GM12878 (cell line): Measurements from ENCODE around the gene GALNT18. TPM values are rescaled to one million over a fixed set of nuclear protein-coding genes. Genes with fewer than 3 reads are reported as not detected.

Experiments
- ATAC-seq: fragments of 200-7000 bp; cut with Tn5 transposase; 3 replicates; pipeline ENCODE4 v1.9.1; 2020; ENCODE audit warnings: mild to moderate bottlenecking, moderate library complexity
- BruUV-seq: library from RNA; stranded (reverse); fragments of 400-500 nt; replicated peaks from 2 replicates; lab custom pipeline; 2021; lab: Mats Ljungman, UMichigan
- CTCF ChIA-PET: fragments of 300-600 bp; sonication (Branson Sonifier 250); formaldehyde crosslinking; extraction: SDS; loops from one replicate; lab custom pipeline; 2021; ENCODE audit warnings: inconsistent platforms; lab: Yijun Ruan, JAX
- POLR2A ChIA-PET: fragments of 350-600 bp; formaldehyde crosslinking; extraction: SDS; loops from one replicate; lab custom pipeline; 2021; ENCODE audit warnings: inconsistent platforms; lab: Charles Lee
- RAD21 ChIA-PET: fragments of 300-600 bp; sonication (Branson Sonifier 250); formaldehyde crosslinking; loops from one replicate; lab custom pipeline; 2023; ENCODE audit warnings: antibody characterized with exemption; ENCODE audit not compliant: unreplicated experiment; lab: Charles Lee
- SMC1A ChIA-PET: fragments of 300-600 bp; sonication (Branson Sonifier 250); formaldehyde crosslinking; loops from one replicate; lab custom pipeline; 2023; ENCODE audit not compliant: unreplicated experiment, uncharacterized antibody; lab: Charles Lee
- DNase-seq: peaks from one replicate; pipeline ENCODE4 v3.0.0-alpha.2; 2011; ENCODE audit warnings: low read depth, low spot score
- FAIRE-seq: peaks from 3 replicates; lab custom pipeline; 2011; peaks lifted over from hg19 to GRCh38; lab: Jason Lieb, UNC
- H2AFZ ChIP-seq: 2 replicates; pipeline ENCODE4 v1.6.0; 2011; ENCODE audit warnings: low read depth, low read length, control low read depth; ENCODE audit not compliant: control insufficient read depth
- H3K27ac ChIP-seq: 2 replicates; pipeline ENCODE4 v1.5.1; 2011; ENCODE audit warnings: control low read depth; ENCODE audit not compliant: control insufficient read depth, insufficient read depth
- H3K27me3 ChIP-seq, 2 experiments: replicated peaks in 1 of 2; 2 replicates each; pipeline versions ENCODE4 v1.6.0 to v1.6.1; 2011; ENCODE audit warnings: low read length in 1 of 2; ENCODE audit not compliant: control insufficient read depth in 2 of 2, insufficient read depth in 2 of 2
- H3K36me3 ChIP-seq, 2 experiments: 2 replicates each; pipeline ENCODE4 v1.5.1; 2011; ENCODE audit warnings: low read length in 1 of 2; ENCODE audit not compliant: control insufficient read depth in 2 of 2, insufficient read depth in 2 of 2
- H3K4me1 ChIP-seq: 2 replicates; pipeline ENCODE4 v1.6.1; 2011; ENCODE audit warnings: mild to moderate bottlenecking, low read length, moderate library complexity, mixed read lengths; ENCODE audit not compliant: control insufficient read depth, insufficient read depth
- H3K4me2 ChIP-seq: 2 replicates; pipeline ENCODE4 v1.6.0; 2011; ENCODE audit warnings: control low read depth; ENCODE audit not compliant: control insufficient read depth, insufficient read depth
- H3K4me3 ChIP-seq: fragments of 200-600 bp; sonication (generic); 2 replicates; pipeline ENCODE4 v1.5.1; 2016
- H3K79me2 ChIP-seq: 2 replicates; pipeline ENCODE4 v1.6.0; 2011; ENCODE audit warnings: low read length; ENCODE audit not compliant: control insufficient read depth, insufficient read depth
- H3K9ac ChIP-seq: 2 replicates; pipeline ENCODE4 v1.8.0; 2011; ENCODE audit warnings: low read length, control low read depth, mixed read lengths; ENCODE audit not compliant: control insufficient read depth, insufficient read depth
- H3K9me3 ChIP-seq: replicated peaks from 3 replicates; pipeline ENCODE4 v1.5.1; 2011; ENCODE audit warnings: mild to moderate bottlenecking, low read length; ENCODE audit not compliant: control insufficient read depth, insufficient read depth
- H4K20me1 ChIP-seq: 2 replicates; pipeline ENCODE4 v1.6.0; 2011; ENCODE audit not compliant: control insufficient read depth, insufficient read depth
- ATF2 ChIP-seq: IDR thresholded peaks from 2 replicates; pipeline ENCODE4 v1.6.1; 2012; ENCODE audit warnings: low read length, inconsistent platforms
- CBFB ChIP-seq: IDR thresholded peaks from 2 replicates; pipeline ENCODE4 v1.6.1; 2016; ENCODE audit warnings: antibody characterized with exemption, low read depth
- MAX ChIP-seq: IDR thresholded peaks from 2 replicates; pipeline ENCODE4 v1.6.1; 2012; ENCODE audit warnings: low read depth, low read length, improper control_type of control experiment
- PAX5 ChIP-seq: IDR thresholded peaks from 2 replicates; pipeline ENCODE4 v1.6.1; 2011; ENCODE audit warnings: low read depth, low read length, borderline replicate concordance
- PML ChIP-seq: IDR thresholded peaks from 2 replicates; pipeline ENCODE4 v1.6.1; 2012; ENCODE audit warnings: low read length, inconsistent platforms
- ZBTB4 ChIP-seq: fragments of 450-650 bp; formaldehyde crosslinking; IDR thresholded peaks from 2 replicates; pipeline ENCODE4 v1.4.0; 2022; ENCODE audit warnings: mild to moderate bottlenecking, moderate library complexity
- ZNF384 ChIP-seq: IDR thresholded peaks from 2 replicates; pipeline ENCODE4 v1.6.1; 2012; ENCODE audit warnings: low read depth, mild to moderate bottlenecking, low read length, improper control_type of control experiment, borderline replicate concordance
- WGBS: methylation state at CpG from one replicate; pipeline ENCODE4 v1.1.6; 2016; ENCODE audit warnings: low lambda C conversion rate; ENCODE audit not compliant: insufficient replicate concordance, insufficient coverage; ENCODE audit errors: missing lambda C conversion rate; 5-methylcytosine and 5-hydroxymethylcytosine counted together
- in situ Hi-C: fragments of 300-500 bp; cut with MboI; formaldehyde crosslinking; loops from 9 replicates; pipeline ENCODE4 v1.14.3; 2018; ENCODE audit warnings: mixed read lengths
- intact Hi-C: fragments of 100-400 bp; cut with micrococcal nuclease; formaldehyde crosslinking; loops from one replicate; pipeline ENCODE4 v1.14.2; 2022; ENCODE audit not compliant: unreplicated experiment
- polyA plus RNA-seq, 11 experiments: library from polyadenylated mRNA; depleted of rRNA in 4 of 11; unstranded in 6 of 11; stranded (reverse) in 5 of 11; fragments of >200 nt; fragmentation: Nextera tagmentation in 4 of 11; fragmentation: Illumina TruSeq in 1 of 11; extraction: Ambion mirVana in 4 of 11; extraction: Trizol in 1 of 11; gene quantifications; 1 replicate in 1 of 11; 2 replicates in 10 of 11; pipeline versions ENCODE4 v1.2.1 to v1.2.3, GENCODE V29; 2011 to 2016; ENCODE audit warnings: inconsistent platforms in 2 of 11, missing spikeins in 2 of 11, low read depth in 1 of 11
- total RNA-seq, 4 experiments: library from RNA; depleted of rRNA in 3 of 4; stranded (reverse); fragments of >200 nt in 3 of 4; fragmentation: Illumina TruSeq in 1 of 4; extraction: Trizol in 1 of 4; gene quantifications; 2 replicates each; pipeline versions ENCODE4 v1.2.1 to v1.2.3, GENCODE V29; 2013 to 2021

The GALNT18 gene
- total and polyA plus RNA-seq, 10 of the 15 experiments (the other 5 are each of a cell fraction or from before 2014, with no cell fraction given) = 1.2 to 14.2 (median 6.3) TPM

GRCh38 chr11:11426226-11426952 lies 195.4 kb downstream of the GALNT18 start:
- Histone ChIP-seq H3K4me1 (no peaks in the 10 kb centered on the region), H3K36me3 (no peaks in the 10 kb centered on the region; a peak in 2 of 4 replicates), H3K27me3 (no peaks in the 10 kb centered on the region), H3K79me2 (no peaks in the 10 kb centered on the region), H4K20me1 (no peaks in the 10 kb centered on the region; the same call in none of the 2 replicates), H3K4me2 (no peak overlapping the region), H3K27ac (no peak overlapping the region), H3K9me3 (no peaks in the 10 kb centered on the region), H2AFZ (no peak overlapping the region), H3K4me3 (no peak overlapping the region), H3K9ac (no peak overlapping the region)
- ATAC-seq (no peak), FAIRE-seq (no peak), DNase-seq (no peak)
- RAD21 ChIA-PET = no interaction called here
- CTCF ChIA-PET = no interaction called here
- in situ Hi-C loops (no loop called here), intact Hi-C loops (no loop called here)
- SMC1A ChIA-PET = no interaction called here
- no TSS peak for BruUV-seq
- WGBS = 5% methylated on average over 4 of the region's 4 CpGs
- TF ChIP-seq PML = no peak
- no peak for TF ChIP-seq ATF2
- TF ChIP-seq MAX = no peak
- TF ChIP-seq PAX5 = no peak
- TF ChIP-seq ZNF384 = no peak
- no peak for TF ChIP-seq CBFB
- no peak for TF ChIP-seq ZBTB4 (CRISPR knock-in tag)
- POLR2A ChIA-PET = no interaction called here
